ENCODE data around the gene ADIPOR2.

DNA sequence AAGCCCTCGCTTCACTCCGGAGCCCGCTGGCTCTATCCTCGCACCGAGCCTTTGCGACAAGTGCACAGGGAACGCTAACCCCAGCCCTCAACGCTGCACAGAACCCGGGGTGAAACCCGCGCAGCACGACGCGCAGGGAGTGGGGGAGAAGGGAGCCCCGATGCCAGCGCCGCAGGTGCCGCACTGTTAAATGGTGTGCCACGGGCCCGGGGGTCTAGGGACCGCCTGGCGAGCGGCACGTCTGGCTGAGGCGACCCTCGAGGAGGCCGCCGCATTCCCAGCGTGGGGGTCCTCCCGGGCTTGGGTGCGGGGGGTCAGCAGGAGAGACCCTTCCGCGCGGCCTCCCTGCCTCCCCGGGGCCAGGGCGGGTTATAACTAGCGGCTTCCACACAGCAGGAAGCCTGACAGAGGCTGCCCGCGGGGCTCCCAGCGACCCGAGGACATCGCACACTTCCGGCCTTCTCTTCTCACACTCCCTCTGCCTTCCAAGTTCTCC lies 105.7 kb downstream of the ADIPOR2 start:
- TF ChIP-seq, protein P1, sequence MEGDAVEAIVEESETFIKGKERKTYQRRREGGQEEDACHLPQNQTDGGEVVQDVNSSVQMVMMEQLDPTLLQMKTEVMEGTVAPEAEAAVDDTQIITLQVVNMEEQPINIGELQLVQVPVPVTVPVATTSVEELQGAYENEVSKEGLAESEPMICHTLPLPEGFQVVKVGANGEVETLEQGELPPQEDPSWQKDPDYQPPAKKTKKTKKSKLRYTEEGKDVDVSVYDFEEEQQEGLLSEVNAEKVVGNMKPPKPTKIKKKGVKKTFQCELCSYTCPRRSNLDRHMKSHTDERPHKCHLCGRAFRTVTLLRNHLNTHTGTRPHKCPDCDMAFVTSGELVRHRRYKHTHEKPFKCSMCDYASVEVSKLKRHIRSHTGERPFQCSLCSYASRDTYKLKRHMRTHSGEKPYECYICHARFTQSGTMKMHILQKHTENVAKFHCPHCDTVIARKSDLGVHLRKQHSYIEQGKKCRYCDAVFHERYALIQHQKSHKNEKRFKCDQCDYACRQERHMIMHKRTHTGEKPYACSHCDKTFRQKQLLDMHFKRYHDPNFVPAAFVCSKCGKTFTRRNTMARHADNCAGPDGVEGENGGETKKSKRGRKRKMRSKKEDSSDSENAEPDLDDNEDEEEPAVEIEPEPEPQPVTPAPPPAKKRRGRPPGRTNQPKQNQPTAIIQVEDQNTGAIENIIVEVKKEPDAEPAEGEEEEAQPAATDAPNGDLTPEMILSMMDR (IDR thresholded peaks at IDR 0.05; ENCODE audit: low read depth, low read length, missing input control) = no peak
- no peak for TF ChIP-seq TAF1 (conservative IDR thresholded peaks at IDR 0.05)
- TF ChIP-seq, protein P2, sequence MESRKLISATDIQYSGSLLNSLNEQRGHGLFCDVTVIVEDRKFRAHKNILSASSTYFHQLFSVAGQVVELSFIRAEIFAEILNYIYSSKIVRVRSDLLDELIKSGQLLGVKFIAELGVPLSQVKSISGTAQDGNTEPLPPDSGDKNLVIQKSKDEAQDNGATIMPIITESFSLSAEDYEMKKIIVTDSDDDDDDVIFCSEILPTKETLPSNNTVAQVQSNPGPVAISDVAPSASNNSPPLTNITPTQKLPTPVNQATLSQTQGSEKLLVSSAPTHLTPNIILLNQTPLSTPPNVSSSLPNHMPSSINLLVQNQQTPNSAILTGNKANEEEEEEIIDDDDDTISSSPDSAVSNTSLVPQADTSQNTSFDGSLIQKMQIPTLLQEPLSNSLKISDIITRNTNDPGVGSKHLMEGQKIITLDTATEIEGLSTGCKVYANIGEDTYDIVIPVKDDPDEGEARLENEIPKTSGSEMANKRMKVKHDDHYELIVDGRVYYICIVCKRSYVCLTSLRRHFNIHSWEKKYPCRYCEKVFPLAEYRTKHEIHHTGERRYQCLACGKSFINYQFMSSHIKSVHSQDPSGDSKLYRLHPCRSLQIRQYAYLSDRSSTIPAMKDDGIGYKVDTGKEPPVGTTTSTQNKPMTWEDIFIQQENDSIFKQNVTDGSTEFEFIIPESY (IDR thresholded peaks at IDR 0.05) = no peak
- TF ChIP-seq, protein P3, sequence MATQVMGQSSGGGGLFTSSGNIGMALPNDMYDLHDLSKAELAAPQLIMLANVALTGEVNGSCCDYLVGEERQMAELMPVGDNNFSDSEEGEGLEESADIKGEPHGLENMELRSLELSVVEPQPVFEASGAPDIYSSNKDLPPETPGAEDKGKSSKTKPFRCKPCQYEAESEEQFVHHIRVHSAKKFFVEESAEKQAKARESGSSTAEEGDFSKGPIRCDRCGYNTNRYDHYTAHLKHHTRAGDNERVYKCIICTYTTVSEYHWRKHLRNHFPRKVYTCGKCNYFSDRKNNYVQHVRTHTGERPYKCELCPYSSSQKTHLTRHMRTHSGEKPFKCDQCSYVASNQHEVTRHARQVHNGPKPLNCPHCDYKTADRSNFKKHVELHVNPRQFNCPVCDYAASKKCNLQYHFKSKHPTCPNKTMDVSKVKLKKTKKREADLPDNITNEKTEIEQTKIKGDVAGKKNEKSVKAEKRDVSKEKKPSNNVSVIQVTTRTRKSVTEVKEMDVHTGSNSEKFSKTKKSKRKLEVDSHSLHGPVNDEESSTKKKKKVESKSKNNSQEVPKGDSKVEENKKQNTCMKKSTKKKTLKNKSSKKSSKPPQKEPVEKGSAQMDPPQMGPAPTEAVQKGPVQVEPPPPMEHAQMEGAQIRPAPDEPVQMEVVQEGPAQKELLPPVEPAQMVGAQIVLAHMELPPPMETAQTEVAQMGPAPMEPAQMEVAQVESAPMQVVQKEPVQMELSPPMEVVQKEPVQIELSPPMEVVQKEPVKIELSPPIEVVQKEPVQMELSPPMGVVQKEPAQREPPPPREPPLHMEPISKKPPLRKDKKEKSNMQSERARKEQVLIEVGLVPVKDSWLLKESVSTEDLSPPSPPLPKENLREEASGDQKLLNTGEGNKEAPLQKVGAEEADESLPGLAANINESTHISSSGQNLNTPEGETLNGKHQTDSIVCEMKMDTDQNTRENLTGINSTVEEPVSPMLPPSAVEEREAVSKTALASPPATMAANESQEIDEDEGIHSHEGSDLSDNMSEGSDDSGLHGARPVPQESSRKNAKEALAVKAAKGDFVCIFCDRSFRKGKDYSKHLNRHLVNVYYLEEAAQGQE (IDR thresholded peaks at IDR 0.05) = no peak
- TF ChIP-seq, protein P4, sequence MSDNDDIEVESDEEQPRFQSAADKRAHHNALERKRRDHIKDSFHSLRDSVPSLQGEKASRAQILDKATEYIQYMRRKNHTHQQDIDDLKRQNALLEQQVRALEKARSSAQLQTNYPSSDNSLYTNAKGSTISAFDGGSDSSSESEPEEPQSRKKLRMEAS (IDR thresholded peaks at IDR 0.05) = no peak
- no peak for TF ChIP-seq RAD21 (IDR thresholded peaks at IDR 0.05)
- TF ChIP-seq GABPA (IDR thresholded peaks at IDR 0.05 in 1 of 2, conservative IDR thresholded peaks at IDR 0.05 in 1 of 2) = no peak
- TF ChIP-seq, protein P5, sequence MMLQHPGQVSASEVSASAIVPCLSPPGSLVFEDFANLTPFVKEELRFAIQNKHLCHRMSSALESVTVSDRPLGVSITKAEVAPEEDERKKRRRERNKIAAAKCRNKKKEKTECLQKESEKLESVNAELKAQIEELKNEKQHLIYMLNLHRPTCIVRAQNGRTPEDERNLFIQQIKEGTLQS (IDR thresholded peaks at IDR 0.05) = no peak
- no peak for TF ChIP-seq RXRA (IDR thresholded peaks at IDR 0.05)
- TF ChIP-seq YY1 (IDR thresholded peaks at IDR 0.05) = no peak
- no peak for TF ChIP-seq FOXA1 (IDR thresholded peaks at IDR 0.05)
- TF ChIP-seq JUND (IDR thresholded peaks at IDR 0.05) = no peak
- no peak for TF ChIP-seq EGR1 (IDR thresholded peaks at IDR 0.05; ENCODE audit: low read depth in 2 of 2)
- no peak for TF ChIP-seq SP1 (IDR thresholded peaks at IDR 0.05)
